Colonic mucosa (tissue), 4 donors: ENCODE measurements around the gene MRPL10. TPM values are rescaled to one million over a fixed set of nuclear protein-coding genes. Genes with fewer than 3 reads are reported as not detected.
A peak's percentile ranks its signal among the peaks of the same experiment; 100 is the strongest.

Experiments
- DNase-seq: peaks from one replicate; pipeline ENCODE4 v3.0.0-alpha.2; 2020
- H3K27ac ChIP-seq: fragments of 200-600 bp; one replicate; pipeline ENCODE4 v1.8.0; 2021
- H3K27me3 ChIP-seq: fragments of 200-600 bp; one replicate; pipeline ENCODE4 v1.8.0; 2021
- H3K36me3 ChIP-seq: fragments of 200-600 bp; one replicate; pipeline ENCODE4 v1.8.0; 2021
- H3K4me1 ChIP-seq: fragments of 200-600 bp; one replicate; pipeline ENCODE4 v1.8.0; 2021; ENCODE audit warnings: mild to moderate bottlenecking
- H3K4me3 ChIP-seq: fragments of 200-600 bp; one replicate; pipeline ENCODE4 v1.8.0; 2021
- H3K9ac ChIP-seq, 2 donors: one replicate each; pipeline ENCODE4 v1.7.0; 2013; ENCODE audit warnings: control low read depth in 2 of 2, low read depth in 2 of 2, low read length in 2 of 2
- H3K9me3 ChIP-seq: fragments of 200-600 bp; one replicate; pipeline ENCODE4 v1.8.0; 2021
- CTCF ChIP-seq: fragments of 200-600 bp; IDR thresholded peaks from one replicate; pipeline ENCODE4 v1.8.0; 2022; ENCODE audit warnings: antibody characterized with exemption, mild to moderate bottlenecking
- intact Hi-C: fragments of 100-400 bp; cut with DNase I; formaldehyde crosslinking; loops from one replicate; pipeline ENCODE4 v1.14.1; 2022
- total RNA-seq, 2 donors: library from RNA; stranded (reverse); fragmentation: NEBNext Ultra II Directional in 1 of 2; extraction: Animal tissue kit (Norgen Biotek cat#: 25700) in 1 of 2; gene quantifications; one replicate each; pipeline ENCODE4 v1.2.1, GENCODE V29; 2021
- donor health status: healthy.
- donor health status: DM: no; HTN: no; CAD: no.
- donor health status: DM: no; HTN: no; CAD: no.

The MRPL10 gene
- total RNA-seq, 2 donors from 2014 or later, result 32.2 to 50.8 TPM

- TF ChIP-seq CTCF, result no peak
- intact Hi-C loops, result no loop called here
- Histone ChIP-seq H3K27me3 (no peaks in the 10 kb centered on the region), H3K4me3 (no peak overlapping the region), H3K9me3 (no peaks in the 10 kb centered on the region), H3K36me3 (peaks cover 7% of the 10 kb centered on the region), H3K9ac (no peak overlapping the region), H3K27ac (no peak overlapping the region), H3K4me1 (peaks cover 12% of the 10 kb centered on the region)
- peak; percentile 16 for DNase-seq
These were observed 17.8 kb downstream of the MRPL10 start for GRCh38 chr17:47813512-47814031.

GRCh38 chr17:47813077-47813476 lies 18.3 kb downstream of the MRPL10 start:
- no peak for TF ChIP-seq CTCF
- DNase-seq, result peak; percentile 17
- Histone ChIP-seq H3K36me3 (peaks cover 12% of the 10 kb centered on the region), H3K27ac (no peak overlapping the region), H3K4me3 (no peak overlapping the region), H3K27me3 (no peaks in the 10 kb centered on the region), H3K9me3 (no peaks in the 10 kb centered on the region), H3K4me1 (peaks cover 12% of the 10 kb centered on the region), H3K9ac (no peak overlapping the region)
- intact Hi-C loops, result no loop called here

- Histone ChIP-seq H3K9me3 (no peaks in the 10 kb centered on the region), H3K9ac (no peak overlapping the region), H3K27me3 (no peaks in the 10 kb centered on the region), H3K4me1 (peaks cover 12% of the 10 kb centered on the region), H3K4me3 (no peak overlapping the region), H3K27ac (no peak overlapping the region), H3K36me3 (peaks cover 16% of the 10 kb centered on the region)
- TF ChIP-seq CTCF, result no peak
- peak; percentile 17 for DNase-seq
- intact Hi-C loops, result no loop called here
These were observed 19.0 kb downstream of the MRPL10 start for GRCh38 chr17:47812146-47812920.

- intact Hi-C loops, result no loop called here
- no peak overlapping the region for H3K9ac ChIP-seq
- H3K4me1 ChIP-seq, result peaks cover 12% of the 10 kb centered on the region
- H3K27me3 ChIP-seq, result no peaks in the 10 kb centered on the region
- H3K27ac ChIP-seq, result no peak overlapping the region
- no peak for DNase-seq
- H3K9me3 ChIP-seq, result no peaks in the 10 kb centered on the region
- H3K36me3 ChIP-seq, result peaks cover 16% of the 10 kb centered on the region
- TF ChIP-seq CTCF, result no peak
- H3K4me3 ChIP-seq, result no peak overlapping the region
These were observed 19.6 kb downstream of the MRPL10 start for GRCh38 chr17:47811709-47812108.

- H3K9ac ChIP-seq, result peak overlapping the region in 1 of 2 donors; percentile 37
- intact Hi-C loops, result no loop called here
- H3K4me1 ChIP-seq, result peaks cover 12% of the 10 kb centered on the region
- peak overlapping the region; percentile 51 for H3K27ac ChIP-seq
- no peak for TF ChIP-seq CTCF
- no peaks in the 10 kb centered on the region for H3K9me3 ChIP-seq
- H3K4me3 ChIP-seq, result no peak overlapping the region
- DNase-seq, result peak; percentile 80
- no peaks in the 10 kb centered on the region for H3K27me3 ChIP-seq
- peaks cover 16% of the 10 kb centered on the region for H3K36me3 ChIP-seq
These were observed 20.3 kb downstream of the MRPL10 start for GRCh38 chr17:47810901-47811635.
